IPS-15b (cell line): ENCODE results near the gene PGLYRP2.
A peak's percentile ranks its signal among the peaks of the same experiment; 100 is the strongest.

Source experiments
- H3K27me3 ChIP-seq: one replicate; pipeline ENCODE4 v1.6.1; 2013; ENCODE audit warnings: low read length; ENCODE audit not compliant: control insufficient read depth, insufficient read depth
- H3K36me3 ChIP-seq: one replicate; pipeline ENCODE4 v1.6.1; 2013; ENCODE audit warnings: low read length; ENCODE audit not compliant: control insufficient read depth, insufficient read depth
- H3K4me1 ChIP-seq: one replicate; pipeline ENCODE4 v1.6.1; 2013; ENCODE audit warnings: mild to moderate bottlenecking, low read length; ENCODE audit not compliant: control insufficient read depth, insufficient read depth
- H3K4me3 ChIP-seq: one replicate; pipeline ENCODE4 v1.5.1; 2013; ENCODE audit warnings: low read depth, low read length
- H3K9ac ChIP-seq: one replicate; pipeline ENCODE4 v1.6.1; 2013; ENCODE audit warnings: low read depth, mild to moderate bottlenecking, low read length
- H3K9me3 ChIP-seq: one replicate; pipeline ENCODE4 v1.6.1; 2013; ENCODE audit warnings: mild to moderate bottlenecking, low read length; ENCODE audit not compliant: control insufficient read depth, insufficient read depth

Gene PGLYRP2

DNA sequence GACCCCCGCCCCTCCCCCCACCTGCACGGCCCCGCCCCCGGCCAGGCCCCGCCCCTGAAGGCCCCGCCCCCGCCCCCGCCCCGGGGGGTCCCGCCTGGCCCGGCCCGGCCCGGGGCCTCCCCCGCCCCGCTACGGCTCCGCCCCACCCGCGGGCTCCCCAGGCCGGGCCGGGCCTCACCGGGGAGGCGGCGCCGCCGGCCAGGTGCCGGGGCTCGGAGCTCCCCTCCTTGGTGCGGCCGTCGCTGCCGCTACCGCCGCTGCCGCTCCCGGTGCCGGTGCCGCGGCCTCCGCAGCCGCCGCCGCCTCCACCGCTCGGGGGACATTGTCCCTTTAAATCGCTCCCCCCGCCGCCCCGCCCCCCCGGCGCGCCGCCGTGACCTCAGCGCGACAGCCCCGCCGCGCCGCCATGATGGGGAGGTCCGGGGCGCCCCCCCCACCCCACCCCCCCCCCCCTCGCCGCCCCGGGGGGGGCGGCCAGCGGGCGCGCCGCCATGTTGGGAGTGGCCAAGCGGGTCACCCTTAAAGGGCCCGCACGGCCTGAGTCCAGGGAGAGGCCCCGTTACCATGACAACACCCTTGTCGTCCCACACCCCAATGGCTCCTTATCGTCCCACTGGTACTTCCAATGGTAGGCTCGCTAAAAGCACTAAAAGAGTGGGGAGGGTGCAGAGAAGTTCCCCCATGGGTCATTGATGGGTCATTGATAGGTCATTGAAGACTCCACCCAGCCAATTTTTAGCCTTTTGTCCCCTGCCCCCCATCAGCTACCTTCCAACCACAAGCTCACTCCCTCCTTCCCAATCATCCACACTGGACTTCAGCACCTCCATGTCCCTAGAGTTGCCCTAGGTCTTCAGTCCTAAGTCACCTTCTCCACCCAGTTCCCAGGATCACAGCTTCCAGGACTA lies 29.4 kb downstream of the PGLYRP2 start, which contains the start of gene WIZ:
TSS of gene WIZ (minus strand) at position 337 of the 908 bp plus-strand sequence. CDS start 1,649 bp downstream, outside the sequence.
- Histone ChIP-seq H3K4me1 (peaks cover 6% of the 10 kb centered on the region), H3K9ac (no peak within 1 kb of the TSS), H3K36me3 (no peaks in the 10 kb centered on the region), H3K9me3 (no peaks in the 10 kb centered on the region), H3K4me3 (peak within 1 kb of the TSS; percentile 60), H3K27me3 (peaks cover 17% of the 10 kb centered on the region)

DNA sequence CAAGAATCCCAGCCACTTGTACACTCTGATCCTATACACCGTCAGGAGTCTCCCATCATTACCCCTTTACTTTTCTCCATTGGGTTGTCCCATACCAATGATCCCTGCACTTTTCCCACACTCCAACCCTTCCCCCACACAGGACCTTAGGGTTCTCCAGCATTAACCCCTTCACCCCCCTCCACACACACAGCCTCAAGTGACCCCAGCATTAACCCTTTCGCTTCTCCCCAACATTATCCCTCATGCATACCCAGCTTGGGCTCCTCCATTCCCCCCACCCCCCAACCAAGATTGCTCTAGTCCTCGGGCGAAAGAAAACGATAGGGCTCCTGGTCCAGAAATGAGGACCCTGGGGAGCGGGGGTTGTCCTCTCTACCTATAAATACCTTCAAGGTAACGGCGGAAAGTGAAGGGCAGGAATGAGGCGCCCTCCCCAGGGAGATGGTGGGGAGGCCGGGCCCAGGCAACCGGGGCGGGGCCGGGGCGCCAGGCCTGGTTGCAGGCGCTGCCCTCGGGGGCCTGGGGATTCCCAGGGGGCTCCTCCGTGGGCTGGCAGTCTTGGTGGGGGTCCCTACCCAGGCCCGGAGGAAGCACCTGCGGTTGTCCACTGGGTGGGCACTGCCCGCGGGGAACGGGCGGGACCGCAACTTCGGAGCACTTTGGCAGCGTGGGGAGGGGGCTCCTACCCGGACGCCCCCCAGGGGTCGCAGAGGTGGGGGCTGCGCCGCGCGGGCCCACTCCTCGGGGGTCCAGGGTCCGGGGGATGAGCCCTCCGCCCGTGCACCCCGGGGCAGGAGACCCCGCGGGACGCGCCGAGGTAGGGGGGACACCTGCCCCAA lies 30.3 kb downstream of the PGLYRP2 start:
- Histone ChIP-seq H3K4me1 (peaks cover 6% of the 10 kb centered on the region), H3K27me3 (peaks cover 8% of the 10 kb centered on the region), H3K36me3 (no peaks in the 10 kb centered on the region), H3K4me3 (peak overlapping the region; percentile 58), H3K9me3 (no peaks in the 10 kb centered on the region), H3K9ac (no peak overlapping the region)

- peak overlapping the region; percentile 58 for H3K4me3 ChIP-seq
Measured at GRCh38 chr19:15448044-15448777, 31.1 kb downstream of the PGLYRP2 start.

DNA sequence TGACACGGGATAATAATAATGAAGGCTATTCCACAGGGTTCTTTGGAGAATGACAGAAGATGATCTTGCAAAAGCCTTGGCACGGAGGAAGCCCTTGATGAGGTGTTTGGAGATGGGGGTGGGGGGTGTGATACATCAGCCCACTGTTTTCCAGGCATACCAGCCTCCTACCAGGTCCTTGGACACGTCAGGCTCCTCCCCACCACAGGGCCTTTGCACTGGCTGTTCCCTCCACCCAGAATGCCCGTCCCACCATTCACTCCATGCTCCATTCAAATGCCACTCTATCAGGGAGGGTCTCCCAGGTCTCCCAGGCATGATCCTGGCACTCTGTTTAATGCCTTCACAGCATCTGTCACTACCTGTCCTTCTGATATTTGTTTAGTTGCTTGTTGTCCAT lies 32.2 kb downstream of the PGLYRP2 start:
- H3K9me3 ChIP-seq = no peaks in the 10 kb centered on the region
- H3K27me3 ChIP-seq = no peaks in the 10 kb centered on the region
- peaks cover 4% of the 10 kb centered on the region for H3K4me1 ChIP-seq
- no peak overlapping the region for H3K4me3 ChIP-seq
- H3K36me3 ChIP-seq = no peaks in the 10 kb centered on the region
- no peak overlapping the region for H3K9ac ChIP-seq

More at GRCh38 chr19:15448044-15448777, 31.1 kb downstream of the PGLYRP2 start:
- peaks cover under 1% of the 10 kb centered on the region for H3K27me3 ChIP-seq
- no peak overlapping the region for H3K9ac ChIP-seq
- H3K36me3 ChIP-seq = no peaks in the 10 kb centered on the region
- H3K4me1 ChIP-seq = peaks cover 4% of the 10 kb centered on the region
- no peaks in the 10 kb centered on the region for H3K9me3 ChIP-seq

DNA sequence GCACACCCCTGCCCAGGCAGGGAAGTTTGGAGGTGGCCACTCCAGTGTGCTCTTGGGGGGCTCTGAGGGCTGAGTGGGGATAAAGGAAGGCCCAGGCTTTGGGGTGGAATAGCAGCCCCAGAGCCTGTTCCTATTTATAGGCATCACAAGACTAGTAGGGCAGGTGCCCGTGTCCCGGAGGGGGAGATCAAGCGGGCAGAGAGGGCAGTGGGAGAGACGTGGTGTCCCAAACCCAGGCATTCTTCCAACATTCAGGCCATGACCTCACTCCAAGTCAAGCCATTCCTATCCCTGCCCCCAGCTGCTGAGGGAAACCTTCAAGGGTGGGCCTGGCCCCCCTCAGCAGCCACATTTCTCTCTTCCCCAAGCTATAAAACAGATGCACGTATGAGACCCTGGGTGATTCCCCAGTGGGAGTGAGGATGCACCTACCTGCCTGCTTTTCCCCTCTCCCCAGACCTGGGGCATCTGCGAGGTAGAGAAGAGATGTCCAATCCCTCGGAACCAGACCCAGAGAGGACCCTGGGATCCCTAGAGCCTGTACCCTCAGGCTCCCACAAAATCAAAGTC lies 33.4 kb downstream of the PGLYRP2 start:
- H3K4me3 ChIP-seq = no peak overlapping the region
- H3K36me3 ChIP-seq = no peaks in the 10 kb centered on the region
- H3K9me3 ChIP-seq = no peaks in the 10 kb centered on the region
- no peak overlapping the region for H3K9ac ChIP-seq
- peaks cover 4% of the 10 kb centered on the region for H3K4me1 ChIP-seq
- no peaks in the 10 kb centered on the region for H3K27me3 ChIP-seq

DNA sequence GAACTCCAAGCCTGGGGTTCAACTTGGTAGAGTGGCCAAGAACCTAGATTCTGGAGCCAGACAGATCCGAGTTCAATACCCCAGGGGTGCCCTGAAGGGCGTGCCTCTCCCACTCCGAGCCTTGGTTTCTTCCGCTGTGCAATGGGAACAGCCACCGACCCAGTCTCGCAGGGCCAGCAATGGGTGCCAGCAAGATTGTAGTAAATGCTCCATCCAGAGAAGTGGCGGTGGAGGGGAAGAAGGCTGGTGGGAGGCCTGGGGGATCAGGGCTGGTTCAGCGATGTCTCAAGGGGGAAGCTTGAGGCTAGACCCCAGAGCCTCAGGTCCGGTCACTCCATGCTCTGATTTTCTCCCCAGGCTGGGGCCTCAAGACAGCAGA lies 34.1 kb downstream of the PGLYRP2 start:
- no peaks in the 10 kb centered on the region for H3K36me3 ChIP-seq
- no peak overlapping the region for H3K9ac ChIP-seq
- H3K4me3 ChIP-seq = no peak overlapping the region
- H3K4me1 ChIP-seq = peaks cover 4% of the 10 kb centered on the region
- no peaks in the 10 kb centered on the region for H3K27me3 ChIP-seq
- H3K9me3 ChIP-seq = no peaks in the 10 kb centered on the region

GRCh38 chr19:15444505-15445226 lies 34.6 kb downstream of the PGLYRP2 start:
- Histone ChIP-seq H3K4me3 (no peak overlapping the region), H3K4me1 (peaks cover 4% of the 10 kb centered on the region), H3K9ac (no peak overlapping the region), H3K27me3 (no peaks in the 10 kb centered on the region), H3K36me3 (no peaks in the 10 kb centered on the region), H3K9me3 (no peaks in the 10 kb centered on the region)

- Histone ChIP-seq H3K4me1 (peaks cover 4% of the 10 kb centered on the region), H3K36me3 (no peaks in the 10 kb centered on the region), H3K9me3 (no peaks in the 10 kb centered on the region), H3K4me3 (no peak overlapping the region), H3K27me3 (no peaks in the 10 kb centered on the region), H3K9ac (no peak overlapping the region)
Measured at GRCh38 chr19:15443838-15444237, 35.5 kb downstream of the PGLYRP2 start.

- H3K4me1 ChIP-seq = peaks cover under 1% of the 10 kb centered on the region
- no peaks in the 10 kb centered on the region for H3K9me3 ChIP-seq
- H3K4me3 ChIP-seq = no peak overlapping the region
- H3K27me3 ChIP-seq = no peaks in the 10 kb centered on the region
- no peaks in the 10 kb centered on the region for H3K36me3 ChIP-seq
- no peak overlapping the region for H3K9ac ChIP-seq
Measured at GRCh38 chr19:15443325-15443724, 36.0 kb downstream of the PGLYRP2 start.

DNA sequence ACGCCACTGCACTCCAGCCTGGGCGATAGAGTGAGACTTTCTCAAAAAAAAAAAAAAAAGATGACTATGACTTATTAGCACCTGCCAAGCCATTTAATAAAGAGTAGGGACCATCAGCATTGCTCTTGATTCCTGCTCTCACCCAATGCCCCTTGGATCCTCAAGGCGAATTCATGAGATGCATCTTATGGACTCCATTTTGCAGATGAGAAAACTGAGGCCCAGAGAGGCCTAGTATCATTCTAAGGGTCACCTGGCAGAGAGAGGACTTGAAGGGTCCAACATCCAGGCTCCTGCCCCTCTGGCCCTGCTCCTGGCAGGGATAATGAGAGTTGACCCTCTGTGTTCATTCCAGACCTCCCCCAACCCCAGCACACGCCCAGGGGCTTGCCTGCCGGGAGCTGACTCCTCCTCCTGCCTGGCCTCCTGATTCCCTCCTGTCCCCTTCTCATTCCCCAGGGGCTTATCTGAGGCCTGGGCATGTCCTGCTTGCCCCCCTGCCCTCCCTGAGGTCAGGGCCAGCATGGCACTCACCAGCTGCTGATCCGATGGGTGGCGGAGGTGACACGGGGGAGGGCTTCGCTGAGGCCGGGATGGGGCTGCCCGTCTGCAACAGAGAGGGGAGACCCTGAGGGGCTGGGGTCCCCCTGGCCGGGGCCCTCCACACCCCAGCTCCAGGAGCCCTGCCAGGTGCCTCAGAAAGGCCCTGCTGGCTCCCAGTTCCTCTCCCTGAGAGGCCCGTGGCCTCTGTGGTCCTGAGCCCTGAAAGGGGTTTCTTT lies 37.0 kb downstream of the PGLYRP2 start:
- Histone ChIP-seq H3K9me3 (no peaks in the 10 kb centered on the region), H3K9ac (no peak overlapping the region), H3K27me3 (no peaks in the 10 kb centered on the region), H3K4me3 (no peak overlapping the region), H3K4me1 (no peaks in the 10 kb centered on the region), H3K36me3 (no peaks in the 10 kb centered on the region)
